Skeletal muscle satellite cell (primary cell): Measurements from ENCODE around the gene NSD2.
A peak's percentile ranks its signal among the peaks of the same experiment; 100 is the strongest.

ENCODE experiments used
- H3K27me3 ChIP-seq: 2 replicates; pipeline ENCODE4 v1.7.0; 2013; ENCODE audit warnings: low read length; ENCODE audit not compliant: control insufficient read depth, insufficient read depth
- H3K36me3 ChIP-seq: 2 replicates; pipeline ENCODE4 v1.7.0; 2013; ENCODE audit warnings: mild to moderate bottlenecking, control low read depth, low read length; ENCODE audit not compliant: insufficient read depth
- H3K4me1 ChIP-seq: 2 replicates; pipeline ENCODE4 v1.7.0; 2013; ENCODE audit warnings: low read length; ENCODE audit not compliant: control insufficient read depth, insufficient read depth
- H3K4me2 ChIP-seq: 2 replicates; pipeline ENCODE4 v1.7.0; 2013; ENCODE audit warnings: mild to moderate bottlenecking, low read length
- H3K4me3 ChIP-seq: 2 replicates; pipeline ENCODE4 v1.7.0; 2013; ENCODE audit warnings: low read length
- H3K9ac ChIP-seq: 2 replicates; pipeline ENCODE4 v1.7.0; 2013; ENCODE audit warnings: mild to moderate bottlenecking, low read depth, low read length, moderate library complexity
- H3K9me3 ChIP-seq: replicated peaks from 2 replicates; pipeline ENCODE4 v1.7.0; 2013; ENCODE audit warnings: mild to moderate bottlenecking, control low read depth, low read length

The NSD2 gene

DNA sequence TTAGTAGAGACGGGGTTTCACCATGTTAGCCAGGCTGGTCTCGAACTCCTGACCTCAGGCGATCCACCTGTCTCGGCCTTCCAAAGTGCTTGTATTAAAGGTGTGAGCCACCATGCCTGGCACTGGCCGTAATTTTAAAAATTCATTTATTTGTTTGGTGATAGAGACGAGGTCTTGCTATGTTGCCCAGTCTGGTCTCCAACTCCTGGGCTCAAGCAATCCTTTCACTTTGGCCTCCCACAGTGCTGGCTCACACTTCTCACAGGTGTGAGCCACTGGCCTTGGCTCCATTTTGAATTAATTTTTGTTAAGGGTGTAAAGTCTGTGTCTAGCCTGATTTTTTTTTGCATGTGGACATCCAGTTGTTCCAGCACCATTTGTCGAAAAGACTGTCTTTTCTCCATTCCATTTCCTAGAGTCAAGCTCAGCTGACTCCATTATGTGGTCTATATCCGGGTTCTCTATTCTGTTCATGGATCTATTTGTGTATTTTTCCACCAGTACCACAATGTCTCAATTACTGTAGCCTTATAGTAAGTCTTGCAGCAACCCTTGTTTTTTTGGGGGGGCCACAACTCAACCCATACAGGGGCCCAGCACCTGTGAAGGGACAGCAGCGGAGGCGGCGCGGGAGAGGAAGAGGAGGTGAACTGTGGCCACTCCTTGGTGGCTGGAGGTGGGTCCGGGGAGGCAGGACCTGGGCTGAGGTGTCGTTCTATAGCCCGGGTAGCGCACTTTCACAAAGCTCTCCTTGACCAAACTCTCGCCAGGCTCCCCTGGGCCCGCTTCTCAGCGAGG is 1.5 kb upstream of the NSD2 start:
- Histone ChIP-seq H3K4me2 (peak overlapping the region; percentile 90), H3K27me3 (peaks cover 11% of the 10 kb centered on the region), H3K9me3 (no peaks in the 10 kb centered on the region), H3K9ac (peak overlapping the region; percentile 94), H3K4me1 (peaks cover 27% of the 10 kb centered on the region), H3K4me3 (peak overlapping the region; percentile 90), H3K36me3 (no peaks in the 10 kb centered on the region)

DNA sequence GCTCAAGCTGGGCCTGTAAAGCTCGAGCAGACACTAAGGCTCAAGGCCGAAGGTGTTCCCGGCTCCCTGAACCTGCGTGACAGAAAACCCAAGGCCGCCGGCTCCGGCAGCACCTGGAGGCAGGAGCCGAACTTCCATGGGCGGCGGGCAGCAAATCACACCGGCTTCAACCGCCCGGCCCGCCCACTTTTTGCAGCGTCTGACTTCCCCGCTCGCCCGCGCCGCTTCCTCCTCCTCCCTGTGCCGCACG is 940 bp upstream of the NSD2 start:
- Histone ChIP-seq H3K4me2 (peak overlapping the region; percentile 90), H3K9me3 (no peaks in the 10 kb centered on the region), H3K36me3 (no peaks in the 10 kb centered on the region), H3K9ac (peak overlapping the region; percentile 94), H3K4me1 (peaks cover 27% of the 10 kb centered on the region), H3K4me3 (peak overlapping the region; percentile 90), H3K27me3 (peaks cover 11% of the 10 kb centered on the region)

DNA sequence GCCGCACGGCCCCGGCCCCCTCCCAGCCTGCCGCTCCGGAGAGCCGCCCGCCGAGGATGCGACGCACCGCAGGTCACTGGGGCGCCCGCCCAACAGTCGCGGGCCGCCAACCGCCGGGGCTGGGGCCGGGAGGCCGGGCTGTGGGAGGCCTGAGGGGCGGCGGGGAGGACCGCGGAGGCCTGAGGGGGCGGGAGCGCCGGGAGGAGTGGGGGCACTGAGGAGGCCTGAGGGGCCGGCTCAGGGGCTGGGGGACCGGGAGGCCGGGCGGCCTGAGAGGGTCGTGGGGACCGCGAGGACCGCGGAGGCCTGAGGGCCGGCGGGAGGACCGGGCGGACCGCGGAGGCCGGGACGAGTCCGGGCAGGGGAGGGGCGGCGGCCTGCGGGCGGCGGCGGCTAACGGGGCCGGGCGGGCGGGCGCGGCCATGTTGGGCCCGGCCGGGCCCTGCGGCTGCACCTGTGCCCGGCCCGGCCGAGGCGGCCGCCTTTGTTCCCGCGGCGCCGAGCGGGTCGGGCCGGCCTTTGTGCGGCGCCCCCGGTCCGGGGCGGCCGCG is 353 bp downstream of the NSD2 start:
- Histone ChIP-seq H3K9ac (peak overlapping the region; percentile 80), H3K27me3 (no peaks in the 10 kb centered on the region), H3K4me3 (peak overlapping the region; percentile 78), H3K9me3 (no peaks in the 10 kb centered on the region), H3K4me2 (peak overlapping the region; percentile 79), H3K36me3 (no peaks in the 10 kb centered on the region), H3K4me1 (peaks cover 27% of the 10 kb centered on the region)

DNA sequence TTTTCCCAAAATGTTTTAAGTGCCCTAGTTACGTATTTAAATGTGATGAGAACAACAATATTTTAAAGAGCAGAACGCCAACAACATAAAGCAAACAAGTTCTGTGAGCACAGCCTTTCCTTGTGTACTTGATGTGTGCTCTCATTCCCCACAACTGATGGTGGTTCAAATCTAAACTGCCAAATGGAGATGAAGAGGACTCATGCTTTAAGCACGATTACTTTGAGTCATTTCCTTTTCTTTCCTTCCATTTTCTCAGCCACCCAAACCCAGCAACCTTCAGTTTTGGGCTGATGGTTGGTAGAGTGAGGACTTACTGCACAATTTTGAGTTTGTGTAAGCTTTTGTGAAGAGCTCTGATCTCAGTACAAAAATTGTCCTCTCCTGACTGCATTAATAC is 1.7 kb downstream of the NSD2 start:
- peak overlapping the region; percentile 78 for H3K4me3 ChIP-seq
- peak overlapping the region; percentile 79 for H3K4me2 ChIP-seq
- no peaks in the 10 kb centered on the region for H3K36me3 ChIP-seq
- no peaks in the 10 kb centered on the region for H3K9me3 ChIP-seq
- no peaks in the 10 kb centered on the region for H3K27me3 ChIP-seq
- H3K4me1 ChIP-seq = peaks cover 27% of the 10 kb centered on the region
- H3K9ac ChIP-seq = peak overlapping the region; percentile 80

DNA sequence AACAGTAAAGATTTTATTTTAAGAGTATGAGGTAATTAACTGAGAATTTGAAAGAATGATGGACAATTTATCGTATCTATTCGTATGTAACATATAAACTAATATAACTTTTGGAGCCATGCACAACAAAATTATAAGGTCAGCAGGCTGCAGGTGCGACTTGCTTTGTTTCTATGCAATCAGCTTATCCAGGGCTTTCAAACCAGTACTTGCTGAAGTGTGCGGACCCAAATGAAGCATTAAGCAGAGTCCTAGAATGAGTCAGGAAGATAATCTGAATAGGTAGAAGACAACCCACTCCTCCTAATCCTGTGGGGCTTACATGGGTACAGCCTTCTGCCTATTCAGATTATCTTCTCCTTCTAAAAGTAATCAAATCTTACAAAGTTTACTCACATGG is 2.1 kb downstream of the NSD2 start:
- Histone ChIP-seq H3K9ac (peak overlapping the region; percentile 80), H3K36me3 (no peaks in the 10 kb centered on the region), H3K4me3 (peak overlapping the region; percentile 78), H3K9me3 (no peaks in the 10 kb centered on the region), H3K4me1 (peaks cover 27% of the 10 kb centered on the region), H3K27me3 (no peaks in the 10 kb centered on the region), H3K4me2 (peak overlapping the region; percentile 79)

DNA sequence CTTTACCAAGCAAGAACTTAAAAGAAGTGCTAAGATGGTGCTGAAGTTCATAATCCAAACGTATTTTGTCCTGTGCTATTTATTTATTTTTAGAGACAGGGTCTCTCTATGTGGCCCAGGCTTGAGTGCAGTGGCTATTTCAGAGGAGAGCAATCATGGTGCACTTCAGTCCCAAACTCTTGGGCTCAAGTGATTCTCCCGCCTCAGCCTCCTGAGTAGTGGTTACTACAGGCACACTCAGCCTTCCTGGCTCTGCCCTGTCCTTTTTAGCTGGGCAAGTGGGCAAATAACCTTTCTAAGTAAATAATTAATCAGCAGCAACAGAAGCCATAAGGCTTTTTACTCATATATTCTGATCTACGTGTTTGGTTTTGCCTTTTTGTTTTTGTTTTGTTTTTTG is 2.6 kb downstream of the NSD2 start:
- peak overlapping the region; percentile 79 for H3K4me2 ChIP-seq
- no peaks in the 10 kb centered on the region for H3K27me3 ChIP-seq
- no peaks in the 10 kb centered on the region for H3K9me3 ChIP-seq
- no peaks in the 10 kb centered on the region for H3K36me3 ChIP-seq
- H3K4me3 ChIP-seq = peak overlapping the region; percentile 78
- peak overlapping the region; percentile 80 for H3K9ac ChIP-seq
- peaks cover 27% of the 10 kb centered on the region for H3K4me1 ChIP-seq

DNA sequence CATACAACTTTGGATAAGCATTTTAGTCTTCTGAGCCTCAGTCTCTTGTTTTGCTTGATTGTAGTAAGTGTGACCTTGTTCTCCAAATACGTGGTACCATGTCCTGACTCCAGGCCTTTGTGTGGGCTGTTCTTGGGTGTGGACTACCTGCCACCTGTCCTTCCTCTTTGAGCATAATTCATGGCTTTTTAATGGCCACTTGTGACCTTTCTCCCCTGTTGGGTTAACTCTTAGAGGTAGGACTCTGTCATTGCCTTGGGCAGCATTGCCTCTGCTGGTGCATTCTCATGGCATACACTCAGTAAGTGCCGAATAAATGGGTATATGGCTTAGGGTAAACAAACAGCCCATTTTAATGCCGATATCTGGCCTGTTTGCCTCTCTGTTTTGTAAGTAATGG is 3.0 kb downstream of the NSD2 start:
- no peaks in the 10 kb centered on the region for H3K27me3 ChIP-seq
- no peaks in the 10 kb centered on the region for H3K36me3 ChIP-seq
- no peak overlapping the region for H3K9ac ChIP-seq
- H3K9me3 ChIP-seq = no peaks in the 10 kb centered on the region
- peaks cover 27% of the 10 kb centered on the region for H3K4me1 ChIP-seq
- peak overlapping the region; percentile 79 for H3K4me2 ChIP-seq
- H3K4me3 ChIP-seq = no peak overlapping the region

DNA sequence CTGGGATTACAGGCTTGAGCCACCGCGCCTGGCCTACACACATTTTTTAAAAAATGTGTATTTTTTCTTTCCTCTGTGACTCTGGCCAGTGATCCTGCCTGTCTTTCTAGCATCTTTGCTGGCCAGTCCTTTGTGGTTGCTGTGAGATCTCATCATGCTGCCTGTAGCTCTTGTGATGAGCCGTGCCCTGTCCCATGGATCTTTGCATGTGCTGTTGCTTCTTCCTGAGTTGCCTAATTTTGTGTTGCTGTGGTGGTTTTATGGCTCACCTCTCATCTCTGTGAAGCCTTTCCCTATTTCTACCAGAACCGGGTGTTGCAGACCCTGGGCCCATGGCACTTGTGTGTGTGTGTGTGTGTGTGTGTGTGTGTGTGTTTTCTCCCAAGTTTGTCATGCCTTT is 8.3 kb downstream of the NSD2 start:
- Histone ChIP-seq H3K4me2 (no peak overlapping the region), H3K27me3 (no peaks in the 10 kb centered on the region), H3K36me3 (no peaks in the 10 kb centered on the region)

DNA sequence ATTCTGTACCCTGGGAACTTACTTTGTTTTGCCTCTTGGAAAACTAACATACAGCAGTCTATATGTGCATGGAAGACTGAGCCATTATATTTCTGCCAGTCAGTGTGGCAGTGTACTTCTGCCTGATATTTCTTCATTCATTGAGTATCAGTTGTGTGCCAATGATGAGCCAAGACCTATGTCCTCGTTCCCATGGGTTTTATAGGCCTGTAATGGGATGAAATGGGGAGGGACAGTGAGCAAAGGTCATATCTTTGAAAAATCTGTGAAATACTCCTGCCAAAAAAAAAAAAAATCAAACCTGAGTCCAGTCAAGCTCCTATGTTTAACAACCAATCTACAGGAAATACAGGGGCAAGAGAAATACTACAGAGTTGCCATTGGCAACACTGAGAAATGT is 9.1 kb downstream of the NSD2 start:
- Histone ChIP-seq H3K4me3 (no peak overlapping the region), H3K9me3 (no peaks in the 10 kb centered on the region), H3K36me3 (no peaks in the 10 kb centered on the region), H3K4me2 (no peak overlapping the region), H3K27me3 (no peaks in the 10 kb centered on the region), H3K9ac (no peak overlapping the region), H3K4me1 (peaks cover 5% of the 10 kb centered on the region)

More for the DNA sequence above, 8.3 kb downstream of the NSD2 start:
- Histone ChIP-seq H3K4me3 (no peak overlapping the region), H3K4me1 (peaks cover 5% of the 10 kb centered on the region), H3K9me3 (no peaks in the 10 kb centered on the region), H3K9ac (no peak overlapping the region)

DNA sequence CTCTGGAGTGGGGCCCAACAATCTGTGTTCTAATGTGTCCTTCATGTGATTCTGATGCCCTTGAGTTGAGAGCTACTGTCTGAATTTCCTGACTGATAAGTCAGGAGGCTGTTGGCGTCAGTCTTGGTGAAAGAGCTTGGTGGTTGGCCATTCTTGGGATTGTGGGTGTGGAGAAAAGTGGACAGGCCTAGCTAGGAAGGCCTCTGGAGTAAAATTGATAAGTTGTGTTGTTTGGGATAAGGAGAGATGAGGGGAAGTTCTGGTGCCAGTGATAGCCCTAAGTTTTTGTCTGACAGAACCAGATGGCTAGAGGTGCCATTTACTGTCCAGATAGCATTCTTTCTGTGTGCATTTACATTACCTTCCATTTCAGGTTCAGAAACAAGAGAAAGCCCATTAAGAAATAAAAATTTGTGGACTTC is 11.7 kb downstream of the NSD2 start:
- Histone ChIP-seq H3K4me1 (peaks cover 10% of the 10 kb centered on the region), H3K9ac (no peak overlapping the region), H3K9me3 (no peaks in the 10 kb centered on the region), H3K27me3 (no peaks in the 10 kb centered on the region), H3K4me2 (no peak overlapping the region), H3K36me3 (no peaks in the 10 kb centered on the region), H3K4me3 (no peak overlapping the region)

DNA sequence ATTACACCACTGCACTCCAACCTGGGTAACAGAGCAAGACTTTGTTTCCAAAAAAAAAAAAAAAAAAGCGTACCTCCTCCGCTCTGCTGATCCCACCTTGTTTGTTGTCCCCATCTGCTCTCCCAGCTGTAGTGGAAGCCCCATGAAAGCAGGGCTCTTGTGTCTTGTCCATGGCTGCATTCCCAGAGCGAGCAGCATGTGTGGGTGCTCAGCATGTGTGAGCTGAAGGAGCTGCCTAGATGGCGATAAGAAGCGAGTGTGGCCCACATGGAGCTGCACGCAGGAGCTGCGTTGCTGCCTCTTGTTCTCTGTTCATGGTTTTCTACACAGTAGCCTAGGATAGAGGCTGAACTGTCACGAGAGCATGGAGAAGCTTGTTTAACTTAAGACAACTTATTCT is 12.4 kb downstream of the NSD2 start:
- Histone ChIP-seq H3K36me3 (no peaks in the 10 kb centered on the region), H3K27me3 (no peaks in the 10 kb centered on the region), H3K4me3 (no peak overlapping the region), H3K9ac (no peak overlapping the region), H3K4me2 (no peak overlapping the region), H3K9me3 (no peaks in the 10 kb centered on the region), H3K4me1 (peaks cover 10% of the 10 kb centered on the region)

DNA sequence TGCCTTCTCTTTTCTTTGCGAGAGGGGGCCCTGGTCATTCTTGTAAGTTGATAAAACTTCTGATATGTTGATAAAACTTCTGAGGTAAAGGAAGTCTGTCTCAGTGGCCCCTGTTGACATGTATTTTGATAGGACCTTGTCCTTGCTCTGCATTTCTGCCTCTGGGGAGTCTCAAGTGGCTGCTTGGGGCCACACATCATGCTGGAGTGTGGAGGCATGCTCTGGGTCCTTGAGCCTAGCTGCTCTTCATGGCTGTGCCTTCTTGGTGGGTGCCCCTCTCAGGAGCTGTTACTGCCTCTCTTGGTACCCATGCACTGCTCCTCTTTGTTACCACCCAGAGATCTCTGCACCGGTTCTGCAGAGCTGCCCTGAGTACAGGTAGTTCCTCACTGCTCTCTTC is 14.2 kb downstream of the NSD2 start:
- Histone ChIP-seq H3K36me3 (no peaks in the 10 kb centered on the region), H3K9me3 (no peaks in the 10 kb centered on the region), H3K27me3 (no peaks in the 10 kb centered on the region), H3K9ac (no peak overlapping the region), H3K4me2 (no peak overlapping the region), H3K4me3 (no peak overlapping the region), H3K4me1 (peaks cover 9% of the 10 kb centered on the region)
